Myocyte (in vitro differentiated cells): ENCODE measurements around the gene ZNF416. TPM values are rescaled to one million over a fixed set of nuclear protein-coding genes. Genes with fewer than 3 reads are reported as not detected.

Experiments
- DNase-seq: peaks from one replicate; pipeline ENCODE4 v3.0.0-alpha.2; 2012; ENCODE audit warnings: low read depth
- total RNA-seq: library from RNA; depleted of rRNA; stranded (reverse); fragments of >200 nt; gene quantifications from 2 replicates; pipeline ENCODE4 v1.2.3, GENCODE V29; 2014

The ZNF416 gene
- total RNA-seq, 1 donor from 2014 or later = 5.0 TPM

GRCh38 chr19:57559404-57560025, 19.2 kb downstream of the ZNF416 start, which contains the start of gene ZNF550:
ZNF550 (minus strand) TSS chr19:57559863; CDS start chr19:57559682, 181 bp downstream.
- DNase-seq = peak; percentile 87

GRCh38 chr19:57559008-57559403, 19.7 kb downstream of the ZNF416 start:
- DNase-seq = peak; percentile 41

GRCh38 chr19:57558525-57558924, 20.2 kb downstream of the ZNF416 start:
- peak; percentile 40 for DNase-seq

- no peak for DNase-seq
These were observed 21.1 kb downstream of the ZNF416 start for GRCh38 chr19:57557659-57558058.

GRCh38 chr19:57552432-57552831, 26.3 kb downstream of the ZNF416 start:
- no peak for DNase-seq

GRCh38 chr19:57546513-57546912, 32.2 kb downstream of the ZNF416 start:
- DNase-seq = no peak

- no peak for DNase-seq
These were observed 40.7 kb downstream of the ZNF416 start for GRCh38 chr19:57537953-57538547.

GRCh38 chr19:57527136-57527881, 51.4 kb downstream of the ZNF416 start, which contains the start of gene ZNF549:
ZNF549 (plus strand) TSS chr19:57527356; CDS start chr19:57527574, 218 bp downstream.
- peak; percentile 94 for DNase-seq

Other genes with a start within 250 kb of the ZNF416 start
- 9.0 and 9.9 TPM in 2 replicates for gene ZNF304, start 227.6 kb downstream of the ZNF416 start, total RNA-seq
- gene TRAPPC2B, start 215.4 kb downstream of the ZNF416 start, total RNA-seq = 20.3 and 33.2 TPM in 2 replicates
- 3.0 and 4.1 TPM in 2 replicates for gene ZNF547, start 215.4 kb downstream of the ZNF416 start, total RNA-seq
- gene ZNF548, start 189.1 kb downstream of the ZNF416 start, total RNA-seq = 15.8 and 17.3 TPM in 2 replicates
- gene ZNF17, start 167.8 kb downstream of the ZNF416 start, total RNA-seq = 5.2 and 9.8 TPM in 2 replicates
- gene ZNF749, start 143.6 kb downstream of the ZNF416 start, total RNA-seq = 3.4 and 5.4 TPM in 2 replicates
- 0.36 and 1.0 TPM in 2 replicates for gene VN1R1, start 121.8 kb downstream of the ZNF416 start, total RNA-seq
- 22.8 and 33.6 TPM in 2 replicates for gene ZNF772, start 101.3 kb downstream of the ZNF416 start, total RNA-seq
- gene ZNF419, start 91.2 kb downstream of the ZNF416 start, total RNA-seq = 12.3 and 14.0 TPM in 2 replicates
- 16.2 and 17.8 TPM in 2 replicates for gene ZNF773, start 79.0 kb downstream of the ZNF416 start, total RNA-seq
- 4.8 and 5.8 TPM in 2 replicates for gene ZNF549, start 51.6 kb downstream of the ZNF416 start, total RNA-seq
- 9.9 and 10.7 TPM in 2 replicates for gene ZNF550, start 19.0 kb downstream of the ZNF416 start, total RNA-seq
- 1.8 and 3.9 TPM in 2 replicates for gene ZIK1, start 5.2 kb upstream of the ZNF416 start, total RNA-seq
- 6.1 and 9.0 TPM in 2 replicates for gene ZNF530, start 21.0 kb upstream of the ZNF416 start, total RNA-seq
- 27.0 and 28.0 TPM in 2 replicates for gene ZNF134, start 35.3 kb upstream of the ZNF416 start, total RNA-seq
- 14.7 and 17.2 TPM in 2 replicates for gene ZNF211, start 54.3 kb upstream of the ZNF416 start, total RNA-seq
- gene ZSCAN4, start 90.0 kb upstream of the ZNF416 start, total RNA-seq = 0.16 and 0.67 TPM in 2 replicates
- gene ZNF551, start 103.1 kb upstream of the ZNF416 start, total RNA-seq = 4.4 and 5.7 TPM in 2 replicates
- gene ZNF154, start 130.3 kb upstream of the ZNF416 start, total RNA-seq = 1.4 and 2.0 TPM in 2 replicates
- 4.3 and 7.0 TPM in 2 replicates for gene ZNF671, start 148.7 kb upstream of the ZNF416 start, total RNA-seq
- 15.0 and 15.4 TPM in 2 replicates for gene ZNF776, start 167.9 kb upstream of the ZNF416 start, total RNA-seq
- 18.8 and 20.5 TPM in 2 replicates for gene ZNF586, start 190.8 kb upstream of the ZNF416 start, total RNA-seq
- gene ZNF552, start 236.0 kb upstream of the ZNF416 start, total RNA-seq = 2.0 and 2.5 TPM in 2 replicates